Heart left ventricle (tissue), 13 donors: Measurements from ENCODE around the gene EFHD1.

ENCODE experiments used
- POLR2A ChIP-seq, 2 donors: fragments of 450-650 bp; IDR thresholded peaks; one replicate each; pipeline ENCODE4 v1.6.1; 2017; ENCODE audit warnings: antibody characterized with exemption in 2 of 2, mild to moderate bottlenecking in 2 of 2, moderate library complexity in 2 of 2
- TF ChIP-seq, protein P1 (sequence below), 12 donors: fragments of 200-600 bp; sonication (generic) in 4 of 12; IDR thresholded peaks; one replicate each; pipeline versions ENCODE4 v1.5.0 to v1.8.0; 2018 to 2022; ENCODE audit warnings: antibody characterized with exemption in 12 of 12, mild to moderate bottlenecking in 5 of 12
- donor health status: ischemic (EF 13 %, LVEDD 7.1; RV severe dilation, severe dysfunction).
- donor health status: DM: no; HTN: yes; CAD: no.
- donor health status: DM: no; HTN: no; CAD: no.
- donor health status: ischemic (EF 25% LVEDD 6.9; RV normal size, moderate dysfunction).
- donor health status: ischemic (EF 25% LVEDD 5.7; RV mildly dilated, moderate dysfunction).
- donor health status: ischemic (EF 35%, LVEDD 5.7; RV mildly dilated, moderate dysfunction).
- donor health status: nonischemic (EF 11% LVEDD 7.7; RV severe dilation, severe dysfunction).
- donor health status: DM: yes; HTN: yes; CAD: no.
- donor health status: PGD.
- donor health status: ischemic (EF 29% LVEDD 5.4; RV normal size, mild dysfunction).
- donor health status: nonischemic (EF 23%, LVEDD 6.1; RV moderate dilation, normal function).

DNA sequence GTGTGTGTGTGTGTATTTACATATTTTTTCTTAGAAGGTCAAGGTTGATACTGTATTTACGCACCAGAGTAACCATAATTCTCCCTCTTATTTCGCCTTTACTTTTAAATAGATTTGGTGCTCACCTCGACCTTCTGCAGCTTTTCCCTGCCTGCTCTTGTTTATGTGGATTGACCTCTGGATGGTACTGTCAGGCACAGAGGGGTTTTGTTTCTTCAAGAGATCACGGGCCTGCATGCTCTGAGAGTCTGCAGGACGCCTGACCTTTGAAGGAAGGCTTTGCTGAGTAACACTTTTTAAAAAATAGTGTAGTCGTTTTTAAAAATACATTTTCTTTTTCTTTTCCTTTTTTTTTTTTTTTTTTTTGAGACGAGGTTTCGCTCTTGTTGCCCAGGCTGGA, 18.1 kb upstream of the EFHD1 start:
- TF ChIP-seq, protein P1, sequence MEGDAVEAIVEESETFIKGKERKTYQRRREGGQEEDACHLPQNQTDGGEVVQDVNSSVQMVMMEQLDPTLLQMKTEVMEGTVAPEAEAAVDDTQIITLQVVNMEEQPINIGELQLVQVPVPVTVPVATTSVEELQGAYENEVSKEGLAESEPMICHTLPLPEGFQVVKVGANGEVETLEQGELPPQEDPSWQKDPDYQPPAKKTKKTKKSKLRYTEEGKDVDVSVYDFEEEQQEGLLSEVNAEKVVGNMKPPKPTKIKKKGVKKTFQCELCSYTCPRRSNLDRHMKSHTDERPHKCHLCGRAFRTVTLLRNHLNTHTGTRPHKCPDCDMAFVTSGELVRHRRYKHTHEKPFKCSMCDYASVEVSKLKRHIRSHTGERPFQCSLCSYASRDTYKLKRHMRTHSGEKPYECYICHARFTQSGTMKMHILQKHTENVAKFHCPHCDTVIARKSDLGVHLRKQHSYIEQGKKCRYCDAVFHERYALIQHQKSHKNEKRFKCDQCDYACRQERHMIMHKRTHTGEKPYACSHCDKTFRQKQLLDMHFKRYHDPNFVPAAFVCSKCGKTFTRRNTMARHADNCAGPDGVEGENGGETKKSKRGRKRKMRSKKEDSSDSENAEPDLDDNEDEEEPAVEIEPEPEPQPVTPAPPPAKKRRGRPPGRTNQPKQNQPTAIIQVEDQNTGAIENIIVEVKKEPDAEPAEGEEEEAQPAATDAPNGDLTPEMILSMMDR (IDR thresholded peaks at IDR 0.05) = no peak
- TF ChIP-seq POLR2A (IDR thresholded peaks at IDR 0.05) = no peak
